WI38 (cell line): ENCODE data around the gene KCNE3.
A peak's percentile ranks its signal among the peaks of the same experiment; 100 is the strongest.

ENCODE experiments used
- H3K4me3 ChIP-seq: 2 replicates; pipeline ENCODE4 v1.5.1; 2011; ENCODE audit warnings: low read depth, mild to moderate bottlenecking, control low read depth, low read length
- TF ChIP-seq, protein P1 (sequence below): IDR thresholded peaks from 2 replicates; pipeline ENCODE4 v1.5.1; 2012; ENCODE audit warnings: low read depth, mild to moderate bottlenecking, control low read depth, low read length

Gene KCNE3

DNA sequence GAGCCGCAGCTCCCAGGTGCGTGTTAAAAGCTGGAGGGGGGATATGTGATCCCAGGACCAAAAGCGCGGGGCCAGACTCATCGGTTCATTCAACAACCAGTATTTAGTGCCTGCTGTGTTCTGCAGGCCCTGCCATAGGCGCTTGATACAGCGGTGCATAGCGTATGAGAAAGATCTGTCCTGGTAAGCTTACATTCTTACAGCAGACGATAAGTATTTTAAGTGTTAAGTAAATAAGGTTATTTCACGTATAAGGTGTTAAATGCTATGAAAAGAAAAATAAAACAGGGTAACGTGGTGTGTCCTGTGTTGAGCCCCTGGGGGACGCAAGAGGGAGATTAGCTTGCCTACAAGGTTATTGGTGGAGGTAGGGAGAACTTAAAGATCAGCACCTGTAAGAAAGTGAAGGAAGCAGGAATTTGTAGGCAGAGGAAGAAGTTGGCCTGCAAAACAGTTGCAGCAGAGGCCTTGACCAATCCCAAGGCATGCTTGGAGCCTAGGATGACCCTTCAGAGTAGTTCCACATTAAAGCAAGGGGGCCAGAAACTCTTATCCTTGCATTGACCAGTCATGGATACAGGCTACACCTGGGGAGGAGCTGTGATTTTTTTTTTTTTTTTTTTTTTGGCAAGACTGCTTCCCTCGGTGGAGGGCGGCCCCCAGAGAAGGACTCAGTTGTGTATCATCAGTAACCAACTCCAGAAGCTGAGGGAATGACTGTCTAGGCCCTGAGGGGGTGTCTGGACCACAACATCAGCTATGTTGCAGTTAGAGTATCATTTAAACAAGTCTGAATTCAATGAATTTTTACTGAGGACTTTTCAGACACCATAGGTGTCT lies 26.7 kb upstream of the KCNE3 start:
- TF ChIP-seq, protein P1, sequence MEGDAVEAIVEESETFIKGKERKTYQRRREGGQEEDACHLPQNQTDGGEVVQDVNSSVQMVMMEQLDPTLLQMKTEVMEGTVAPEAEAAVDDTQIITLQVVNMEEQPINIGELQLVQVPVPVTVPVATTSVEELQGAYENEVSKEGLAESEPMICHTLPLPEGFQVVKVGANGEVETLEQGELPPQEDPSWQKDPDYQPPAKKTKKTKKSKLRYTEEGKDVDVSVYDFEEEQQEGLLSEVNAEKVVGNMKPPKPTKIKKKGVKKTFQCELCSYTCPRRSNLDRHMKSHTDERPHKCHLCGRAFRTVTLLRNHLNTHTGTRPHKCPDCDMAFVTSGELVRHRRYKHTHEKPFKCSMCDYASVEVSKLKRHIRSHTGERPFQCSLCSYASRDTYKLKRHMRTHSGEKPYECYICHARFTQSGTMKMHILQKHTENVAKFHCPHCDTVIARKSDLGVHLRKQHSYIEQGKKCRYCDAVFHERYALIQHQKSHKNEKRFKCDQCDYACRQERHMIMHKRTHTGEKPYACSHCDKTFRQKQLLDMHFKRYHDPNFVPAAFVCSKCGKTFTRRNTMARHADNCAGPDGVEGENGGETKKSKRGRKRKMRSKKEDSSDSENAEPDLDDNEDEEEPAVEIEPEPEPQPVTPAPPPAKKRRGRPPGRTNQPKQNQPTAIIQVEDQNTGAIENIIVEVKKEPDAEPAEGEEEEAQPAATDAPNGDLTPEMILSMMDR = no peak
- H3K4me3 ChIP-seq = peak overlapping the region; percentile 81

DNA sequence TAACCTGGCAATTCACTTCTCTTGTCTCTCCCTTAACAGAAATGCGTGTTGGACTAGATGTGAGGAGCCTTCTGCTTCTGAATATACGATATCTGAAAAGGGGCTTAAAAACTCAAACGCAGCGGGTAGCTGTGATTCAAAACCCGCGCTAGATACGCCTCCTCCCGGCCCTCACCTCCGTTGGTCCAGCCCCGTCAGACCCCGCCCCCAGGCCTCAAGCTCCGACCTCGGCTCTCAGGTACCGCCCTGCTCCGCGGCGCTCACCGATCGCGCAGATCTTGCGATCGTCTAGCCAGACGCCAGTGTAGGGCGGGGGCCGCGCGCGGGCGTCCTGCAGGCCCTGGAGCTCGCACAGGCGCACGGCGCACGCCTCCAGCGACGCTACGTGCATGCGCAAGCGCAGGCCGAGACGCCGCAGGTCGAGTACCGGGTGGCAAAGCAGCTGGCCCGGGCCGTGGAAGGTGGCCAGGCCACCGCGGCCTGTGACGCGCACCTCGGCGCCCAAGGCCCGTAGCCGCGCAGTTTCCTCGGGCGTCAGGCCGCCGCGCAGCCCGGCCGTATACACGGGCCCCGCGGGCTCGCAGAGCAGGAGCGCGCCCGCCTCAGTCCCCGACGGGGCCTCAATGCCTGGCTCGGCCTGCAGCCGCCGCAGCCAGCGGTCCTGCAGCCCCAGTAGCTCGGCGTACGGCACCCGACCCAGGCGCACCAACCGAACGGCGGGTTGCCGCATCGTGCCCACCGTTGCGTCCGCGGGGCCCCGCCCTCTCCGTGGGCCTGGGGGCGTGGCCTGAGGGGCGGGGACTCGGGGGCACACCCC lies 25.8 kb upstream of the KCNE3 start, which contains the start of gene LIPT2:
Gene LIPT2, minus strand, starts transcription at position 751 of the 817 bp plus-strand sequence. Its CDS starts 21 bp downstream, at position 730.
- TF ChIP-seq, protein P1 = no peak
- peak within 1 kb of the TSS; percentile 81 for H3K4me3 ChIP-seq

DNA sequence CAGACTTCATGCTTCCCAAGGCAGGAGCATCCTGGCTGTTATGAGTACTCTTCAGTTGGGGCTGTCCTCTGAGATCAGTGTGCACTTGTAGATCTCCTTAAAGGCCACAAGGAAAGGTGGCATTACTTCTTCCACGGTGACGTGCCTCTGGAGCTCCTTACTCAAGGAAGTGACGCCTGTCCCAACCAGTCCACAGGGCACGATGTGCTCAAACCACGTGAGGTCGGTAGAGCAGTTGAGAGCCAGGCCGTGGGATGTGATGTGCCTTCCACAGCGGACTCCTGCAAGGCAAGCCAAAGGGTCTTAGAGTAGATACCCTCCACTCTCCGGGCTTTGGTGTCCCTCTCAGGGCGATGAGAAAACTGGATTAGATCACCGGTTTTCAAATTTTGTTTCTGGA lies 24.7 kb upstream of the KCNE3 start:
- no peak overlapping the region for H3K4me3 ChIP-seq
- TF ChIP-seq, protein P1 = no peak

DNA sequence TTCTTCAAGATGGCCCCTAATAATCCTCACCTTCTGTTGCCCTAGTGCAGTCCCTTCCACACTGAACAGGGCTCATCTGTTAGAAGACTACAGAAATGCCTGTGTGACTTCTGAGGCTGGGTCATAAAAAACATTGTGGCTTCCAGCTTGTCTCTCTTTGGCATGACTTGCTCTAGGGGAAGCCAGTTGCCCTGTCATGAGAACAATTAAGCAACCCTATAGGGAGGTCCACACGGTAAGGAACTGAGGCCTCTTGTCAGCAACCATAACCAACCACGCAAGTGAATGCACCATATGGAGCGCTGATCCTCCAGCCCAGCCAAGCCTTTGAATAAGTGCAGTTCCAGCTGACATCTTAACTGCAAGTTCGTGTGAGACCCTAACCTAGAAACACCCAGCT lies 23.6 kb upstream of the KCNE3 start:
- TF ChIP-seq, protein P1 = no peak
- H3K4me3 ChIP-seq = no peak overlapping the region

DNA sequence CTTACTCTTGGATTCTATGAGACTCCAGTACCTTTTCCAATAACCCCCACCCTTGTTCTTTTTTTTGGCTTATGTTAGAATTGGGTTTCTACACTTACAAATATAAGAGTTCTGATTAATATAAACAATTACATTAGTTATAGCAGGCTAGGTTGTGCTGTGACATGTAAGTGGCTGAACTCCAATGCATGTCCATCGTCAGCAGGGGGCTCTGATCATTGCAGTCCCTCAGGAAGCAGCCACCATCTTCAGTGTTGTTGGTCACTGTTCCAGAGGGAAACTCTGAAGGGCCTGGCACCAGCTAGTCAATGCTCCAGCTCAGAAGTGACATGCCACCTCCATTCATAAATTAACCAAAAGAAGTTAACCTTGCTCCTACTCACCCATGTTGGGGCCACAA lies 20.5 kb upstream of the KCNE3 start:
- TF ChIP-seq, protein P1 = no peak

DNA sequence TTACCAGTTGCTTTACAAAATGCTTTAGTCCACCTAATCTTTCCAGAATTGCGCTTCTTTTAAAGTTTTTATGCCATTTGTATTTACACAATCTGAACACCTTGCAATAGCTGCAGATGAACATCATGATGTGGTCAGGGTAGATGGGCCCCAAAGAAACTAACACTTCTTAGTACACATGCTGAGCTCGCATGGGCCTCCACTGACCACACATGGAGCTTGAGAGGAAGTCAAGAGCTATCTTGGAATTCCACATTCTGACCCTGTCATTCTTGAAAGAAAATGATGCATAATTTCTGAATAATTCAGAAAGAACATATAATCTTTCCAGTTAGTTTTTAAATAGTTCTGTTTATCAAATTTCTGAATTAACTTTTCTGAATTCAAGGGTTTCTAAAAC lies 18.5 kb upstream of the KCNE3 start:
- H3K4me3 ChIP-seq = no peak overlapping the region
- TF ChIP-seq, protein P1 = no peak

More for the DNA sequence above, 20.5 kb upstream of the KCNE3 start:
- H3K4me3 ChIP-seq = no peak overlapping the region
